GM23248 (cell line): ENCODE results near the gene EHBP1. TPM values are rescaled to one million over a fixed set of nuclear protein-coding genes. Genes with fewer than 3 reads are reported as not detected.

ENCODE experiments used
- DNase-seq: peaks from one replicate; pipeline ENCODE4 v3.0.0-alpha.2; 2015
- H2AFZ ChIP-seq: fragments of 200-600 bp; sonication (generic); 2 replicates; pipeline ENCODE4 v1.6.1; 2016; ENCODE audit warnings: antibody characterized with exemption
- H3F3A ChIP-seq: fragments of 200-600 bp; sonication (generic); 2 replicates; pipeline ENCODE4 v1.6.1; 2016; ENCODE audit warnings: mild to moderate bottlenecking, antibody characterized with exemption, mixed run types; ENCODE audit not compliant: insufficient read depth
- H3K27ac ChIP-seq: fragments of 200-600 bp; sonication (generic); 2 replicates; pipeline ENCODE4 v1.5.1; 2016; ENCODE audit warnings: mild to moderate bottlenecking
- H3K27me3 ChIP-seq: fragments of 200-600 bp; sonication (generic); replicated peaks from 2 replicates; pipeline ENCODE4 v1.6.1; 2016; ENCODE audit warnings: mild to moderate bottlenecking; ENCODE audit not compliant: insufficient read depth
- H3K36me3 ChIP-seq: fragments of 200-600 bp; sonication (generic); 2 replicates; pipeline ENCODE4 v1.6.1; 2016; ENCODE audit warnings: low read depth, mild to moderate bottlenecking
- H3K4me1 ChIP-seq: fragments of 200-600 bp; sonication (generic); 2 replicates; pipeline ENCODE4 v1.6.1; 2016; ENCODE audit warnings: mild to moderate bottlenecking; ENCODE audit not compliant: insufficient read depth
- H3K4me2 ChIP-seq: fragments of 200-600 bp; sonication (generic); one replicate; pipeline ENCODE4 v1.6.1; 2016; ENCODE audit warnings: mild to moderate bottlenecking; ENCODE audit not compliant: unreplicated experiment
- H3K4me3 ChIP-seq: fragments of 200-600 bp; sonication (generic); 2 replicates; pipeline ENCODE4 v1.5.1; 2016; ENCODE audit warnings: mild to moderate bottlenecking
- H3K79me2 ChIP-seq: fragments of 200-600 bp; sonication (generic); 2 replicates; pipeline ENCODE4 v1.6.1; 2016; ENCODE audit warnings: mild to moderate bottlenecking; ENCODE audit not compliant: insufficient read depth
- H3K9ac ChIP-seq: fragments of 200-600 bp; sonication (generic); 2 replicates; pipeline ENCODE4 v1.6.1; 2016; ENCODE audit warnings: mild to moderate bottlenecking
- H3K9me2 ChIP-seq: fragments of 200-600 bp; sonication (generic); 2 replicates; pipeline ENCODE4 v1.6.1; 2016; ENCODE audit warnings: mixed run types, mild to moderate bottlenecking, moderate library complexity; ENCODE audit not compliant: insufficient read depth
- H3K9me3 ChIP-seq: fragments of 200-600 bp; sonication (generic); one replicate; pipeline ENCODE4 v1.6.1; 2017; ENCODE audit warnings: low read depth
- H4K20me1 ChIP-seq: fragments of 200-600 bp; sonication (generic); 2 replicates; pipeline ENCODE4 v1.6.0; 2016; ENCODE audit not compliant: insufficient read depth
- EZH2 ChIP-seq: fragments of 200-600 bp; sonication (generic); IDR thresholded peaks from 2 replicates; pipeline ENCODE4 v1.6.1; 2018; ENCODE audit warnings: antibody characterized with exemption, mild to moderate bottlenecking; ENCODE audit not compliant: insufficient read depth, poor library complexity, severe bottlenecking
- EZH2phosphoT487 ChIP-seq: fragments of 200-600 bp; sonication (generic); IDR thresholded peaks from 2 replicates; pipeline ENCODE4 v1.6.1; 2018; ENCODE audit warnings: antibody characterized with exemption, moderate library complexity, mild to moderate bottlenecking, low read depth; ENCODE audit not compliant: insufficient read depth
- WGBS, 2 experiments: methylation state at CpG; one replicate each; pipeline ENCODE4 v1.1.6; 2015 to 2017; ENCODE audit warnings: low lambda C conversion rate in 2 of 2, low coverage in 1 of 2; ENCODE audit errors: missing lambda C conversion rate in 2 of 2; 5-methylcytosine and 5-hydroxymethylcytosine counted together
- in situ Hi-C: fragments of 300-500 bp; cut with MboI; formaldehyde crosslinking; loops from 2 replicates; pipeline ENCODE4 v1.15.0; 2020
- polyA plus RNA-seq: library from polyadenylated mRNA; unstranded; fragments of >200 nt; fragmentation: Nextera tagmentation; extraction: Ambion mirVana; gene quantifications from 2 replicates; pipeline ENCODE4 v1.2.1, GENCODE V29; 2016
- total RNA-seq: library from RNA; depleted of rRNA; stranded (reverse); fragments of >200 nt; shearing (Covaris generic); gene quantifications from 2 replicates; pipeline ENCODE4 v1.2.3, GENCODE V29; 2014

Gene EHBP1
- total and polyA plus RNA-seq, 2 experiments from 2014 or later: 41.3 to 56.8 TPM

DNA sequence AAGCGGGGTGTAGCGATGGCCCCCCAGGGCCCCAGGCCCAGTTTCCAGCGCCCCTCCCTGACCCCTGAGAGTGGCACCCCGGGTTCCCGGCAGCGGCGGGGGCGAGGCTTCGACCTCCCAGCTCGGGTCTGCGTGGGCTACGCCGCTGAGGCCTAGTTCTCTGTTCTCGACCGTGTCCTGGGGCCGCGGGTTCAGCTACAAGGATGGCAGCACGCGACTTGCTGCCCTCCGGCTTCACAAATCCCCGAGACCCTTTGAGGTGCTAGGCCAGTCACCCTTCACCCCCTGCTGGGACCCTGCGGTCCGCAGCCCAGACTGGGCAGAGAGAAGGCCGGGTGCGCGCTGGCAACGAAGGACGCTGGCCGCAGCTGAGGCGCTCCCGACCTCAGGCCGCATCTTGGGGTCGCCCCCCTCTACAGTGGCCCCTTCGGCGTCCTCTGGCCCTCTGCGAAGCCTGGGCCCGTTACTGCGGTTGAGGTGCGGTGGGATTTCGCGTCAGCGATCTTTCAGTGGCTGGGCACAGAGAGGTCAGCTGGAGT lies 346.4 kb downstream of the EHBP1 start:
- in situ Hi-C loops: no loop called here

DNA sequence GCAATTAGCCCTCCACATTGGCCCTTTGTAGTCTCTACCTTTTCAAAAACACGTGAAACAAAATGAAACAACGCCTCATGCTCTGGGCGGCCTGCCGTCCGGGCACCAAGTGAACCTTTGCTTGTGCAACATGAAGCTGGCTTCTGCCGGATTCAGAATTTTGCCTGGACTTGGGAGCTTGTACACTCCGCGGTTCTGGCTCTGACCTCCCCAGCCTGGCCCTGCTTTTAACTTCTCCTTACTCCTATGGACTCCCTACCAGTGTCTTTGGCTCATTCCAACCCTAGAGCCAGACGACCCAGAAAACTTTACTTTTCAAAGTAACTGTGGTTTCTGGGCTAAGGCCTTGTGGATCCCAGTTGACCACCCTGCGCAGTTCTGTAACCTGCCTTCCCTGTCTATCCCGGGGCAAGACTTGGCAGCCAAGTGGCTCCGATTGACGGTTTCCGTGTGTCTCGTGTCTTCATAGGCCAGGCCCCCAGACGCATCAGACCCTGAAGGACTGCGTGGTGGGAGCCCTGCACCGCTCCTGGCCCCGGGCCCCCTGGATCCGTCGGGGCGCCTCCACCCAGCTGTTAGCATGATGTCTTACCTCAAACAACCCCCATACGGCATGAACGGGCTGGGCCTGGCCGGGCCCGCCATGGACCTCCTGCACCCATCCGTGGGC lies 347.0 kb downstream of the EHBP1 start:
- Histone ChIP-seq H3F3A (no peaks in the 10 kb centered on the region), H3K79me2 (no peaks in the 10 kb centered on the region), H3K9ac (no peak overlapping the region), H3K36me3 (no peaks in the 10 kb centered on the region), H3K4me3 (no peak overlapping the region), H3K4me1 (peaks cover 14% of the 10 kb centered on the region), H2AFZ (no peak overlapping the region), H3K27ac (no peak overlapping the region), H3K9me2 (no peaks in the 10 kb centered on the region), H3K4me2 (no peak overlapping the region), H3K27me3 (peaks cover 69% of the 10 kb centered on the region), H4K20me1 (0 out of 2 replicates have a peak, but pooled peaks cover 3% of the 10 kb centered on the region), H3K9me3 (no peaks in the 10 kb centered on the region)
- 91% methylated on average over 23 to 27 of the region's 27 CpGs for WGBS, 2 experiments
- in situ Hi-C loops: no loop called here
- TF ChIP-seq EZH2phosphoT487 (no peak), EZH2 (no peak)
- no peak for DNase-seq

More for the DNA sequence above, 346.4 kb downstream of the EHBP1 start:
- Histone ChIP-seq H3K4me2 (no peak overlapping the region), H3F3A (no peaks in the 10 kb centered on the region), H3K27ac (no peak overlapping the region), H3K9ac (no peak overlapping the region), H3K79me2 (no peaks in the 10 kb centered on the region), H3K27me3 (peaks cover 63% of the 10 kb centered on the region), H3K9me2 (no peaks in the 10 kb centered on the region), H3K4me1 (peaks cover 14% of the 10 kb centered on the region), H3K9me3 (no peaks in the 10 kb centered on the region), H2AFZ (no peak overlapping the region), H4K20me1 (0 out of 2 replicates have a peak, but pooled peaks cover 3% of the 10 kb centered on the region), H3K4me3 (no peak overlapping the region), H3K36me3 (0 out of 2 replicates have a peak, but pooled peaks cover 3% of the 10 kb centered on the region)
- TF ChIP-seq EZH2phosphoT487 (no peak), EZH2 (no peak)
- WGBS, 2 experiments: 92 to 94% methylated on average over 28 to 42 of the region's 42 CpGs
- no peak for DNase-seq

DNA sequence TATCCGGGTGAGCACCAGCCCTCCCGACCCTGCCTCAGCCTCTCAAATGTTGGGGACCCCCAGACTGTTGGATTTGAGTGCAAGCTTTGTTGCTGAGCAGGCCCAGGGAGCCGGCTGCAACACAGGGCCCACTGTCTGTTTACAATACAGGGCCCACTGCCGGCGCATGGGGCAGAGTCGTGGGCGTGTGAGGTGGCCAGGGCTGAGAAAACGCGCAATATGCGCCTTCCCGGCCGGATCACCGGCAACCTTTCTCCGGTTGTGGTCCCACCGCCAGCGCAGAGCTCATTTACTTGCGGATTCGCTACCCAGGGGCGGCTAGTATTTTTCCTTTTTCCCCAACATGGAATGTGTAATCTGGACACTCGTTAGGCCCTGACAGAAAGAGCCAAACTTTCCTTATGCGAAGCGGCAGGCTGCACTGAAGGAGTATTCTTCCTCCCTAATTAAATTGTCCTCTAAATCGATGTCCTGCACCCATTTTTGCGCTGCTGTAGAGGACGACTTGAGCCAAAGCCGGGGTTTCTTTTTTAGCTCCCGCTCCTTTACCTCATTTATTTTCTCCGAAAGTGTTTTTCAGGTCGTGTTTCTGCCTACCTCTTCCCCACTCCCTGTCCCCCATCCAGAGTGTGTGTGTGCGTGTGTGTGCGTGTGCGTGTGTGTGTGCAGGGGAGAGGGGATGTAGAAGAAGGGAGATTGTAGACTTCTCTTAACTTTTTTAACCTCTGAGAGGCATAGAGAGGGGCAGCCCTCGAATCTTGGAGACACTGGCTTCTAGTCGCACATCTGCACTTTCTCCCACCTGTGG lies 347.8 kb downstream of the EHBP1 start:
- 94 to 98% methylated on average over 34 of the region's 34 CpGs for WGBS, 2 experiments
- H3K4me2 ChIP-seq: no peak overlapping the region

DNA sequence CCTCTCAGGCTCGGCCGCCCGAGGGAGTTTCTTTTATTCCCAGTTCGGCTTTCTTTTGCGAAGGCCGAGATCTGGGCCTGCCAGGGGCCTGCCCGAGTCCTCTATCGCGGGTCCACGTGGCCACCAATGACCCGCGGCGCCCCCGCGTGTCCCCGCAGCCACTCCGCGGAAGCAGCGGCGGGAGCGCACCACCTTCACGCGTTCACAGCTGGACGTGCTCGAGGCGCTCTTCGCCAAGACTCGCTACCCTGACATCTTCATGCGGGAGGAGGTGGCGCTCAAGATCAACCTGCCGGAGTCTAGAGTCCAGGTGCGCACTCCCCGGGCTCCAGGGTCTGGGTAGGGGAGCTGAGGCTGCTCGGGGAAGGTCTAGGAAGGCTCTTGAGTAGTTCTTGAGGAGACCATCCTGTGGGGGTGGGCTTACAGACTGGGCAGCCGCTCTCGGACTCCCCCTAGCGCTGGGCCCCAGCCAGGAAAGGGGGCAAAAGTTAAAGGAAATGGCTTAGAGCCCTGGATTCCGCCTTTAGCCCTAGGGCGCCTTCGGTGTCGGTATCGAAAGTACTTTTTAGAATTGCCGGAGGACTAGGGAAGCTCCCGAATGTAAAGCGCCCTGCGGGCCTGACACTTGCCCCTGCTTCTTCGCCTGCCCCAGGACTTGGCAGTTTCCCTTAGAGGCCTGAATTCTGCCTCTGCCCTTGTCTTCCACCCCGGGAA lies 348.5 kb downstream of the EHBP1 start:
- in situ Hi-C loops: no loop called here
- WGBS, 2 experiments: 17 to 20% methylated on average over 25 to 48 of the region's 48 CpGs
- H2AFZ ChIP-seq: no peak overlapping the region

More for the DNA sequence above, 347.8 kb downstream of the EHBP1 start:
- H3K27ac ChIP-seq: no peak overlapping the region
- no peaks in the 10 kb centered on the region for H3K79me2 ChIP-seq
- DNase-seq: no peak
- no peak for TF ChIP-seq EZH2phosphoT487
- TF ChIP-seq EZH2: no peak
- H3K27me3 ChIP-seq: peaks cover 70% of the 10 kb centered on the region
- no peaks in the 10 kb centered on the region for H3K36me3 ChIP-seq
- H2AFZ ChIP-seq: no peak overlapping the region
- H3K9ac ChIP-seq: no peak overlapping the region
- in situ Hi-C loops: no loop called here
- H4K20me1 ChIP-seq: 0 out of 2 replicates have a peak, but pooled peaks cover 3% of the 10 kb centered on the region
- no peaks in the 10 kb centered on the region for H3F3A ChIP-seq
- peaks cover 14% of the 10 kb centered on the region for H3K4me1 ChIP-seq
- no peak overlapping the region for H3K4me3 ChIP-seq
- H3K9me2 ChIP-seq: no peaks in the 10 kb centered on the region
- H3K9me3 ChIP-seq: no peaks in the 10 kb centered on the region

More for the DNA sequence above, 348.5 kb downstream of the EHBP1 start:
- H3K4me3 ChIP-seq: peak overlapping the region; percentile 14; the same call in 1 of the 2 replicates
- peak overlapping the region; percentile 31 for H3K4me2 ChIP-seq
- H3K27me3 ChIP-seq: peaks cover 70% of the 10 kb centered on the region
- peaks cover 14% of the 10 kb centered on the region for H3K4me1 ChIP-seq
- DNase-seq: peak; percentile 27
- H4K20me1 ChIP-seq: 0 out of 2 replicates have a peak, but pooled peaks cover 3% of the 10 kb centered on the region
- no peaks in the 10 kb centered on the region for H3K9me2 ChIP-seq
- no peak overlapping the region for H3K27ac ChIP-seq
- H3K36me3 ChIP-seq: no peaks in the 10 kb centered on the region
- no peaks in the 10 kb centered on the region for H3F3A ChIP-seq
- H3K9me3 ChIP-seq: no peaks in the 10 kb centered on the region
- TF ChIP-seq EZH2 (peak; percentile 45), EZH2phosphoT487 (no peak)
- no peaks in the 10 kb centered on the region for H3K79me2 ChIP-seq
- H3K9ac ChIP-seq: no peak overlapping the region
